Endothelial cell of umbilical vein (primary cell): ENCODE data around the gene PSMA7. TPM values are rescaled to one million over a fixed set of nuclear protein-coding genes. Genes with fewer than 3 reads are reported as not detected.

ENCODE experiments used
- BruUV-seq: library from RNA; stranded (reverse); fragments of 400-500 nt; replicated peaks from 2 replicates; lab custom pipeline; 2021; lab: Mats Ljungman, UMichigan
- CTCF ChIA-PET: fragments of 300-600, 350-600 bp; sonication (Branson Sonifier 250); formaldehyde crosslinking; loops from one replicate; lab custom pipeline; 2021; ENCODE audit warnings: antibody characterized with exemption, inconsistent platforms; lab: Charles Lee
- POLR2A ChIA-PET: fragments of 300-600, 350-600 bp; sonication (Branson Sonifier 250); formaldehyde crosslinking; loops from one replicate; lab custom pipeline; 2021; ENCODE audit warnings: antibody characterized with exemption, inconsistent platforms; lab: Charles Lee
- DNase-seq: peaks from one replicate; pipeline ENCODE4 v3.0.0-alpha.2; 2011; ENCODE audit warnings: low read depth, low spot score
- FAIRE-seq: peaks from 2 replicates; lab custom pipeline; 2011; peaks lifted over from hg19 to GRCh38; lab: Jason Lieb, UNC
- H2AFZ ChIP-seq: 2 replicates; pipeline ENCODE4 v1.6.0; 2012; ENCODE audit warnings: low read depth, low read length, control low read depth, inconsistent platforms
- H3K27ac ChIP-seq: 2 replicates; pipeline ENCODE4 v1.5.1; 2011; ENCODE audit warnings: low read depth, mild to moderate bottlenecking, control low read depth, low read length, moderate library complexity; ENCODE audit not compliant: insufficient read depth
- H3K27me3 ChIP-seq, 2 experiments: 2 replicates each; pipeline versions ENCODE4 v1.6.0 to v1.6.1; 2011; ENCODE audit warnings: low read length in 2 of 2, mixed read lengths in 1 of 2; ENCODE audit not compliant: control insufficient read depth in 2 of 2, insufficient read depth in 2 of 2
- H3K36me3 ChIP-seq, 2 experiments: 2 replicates in 1 of 2; 3 replicates in 1 of 2; pipeline ENCODE4 v1.5.1; 2011; ENCODE audit warnings: low read length in 2 of 2, mild to moderate bottlenecking in 1 of 2, moderate library complexity in 1 of 2; ENCODE audit not compliant: control insufficient read depth in 2 of 2, insufficient read depth in 2 of 2; ENCODE audit errors: extremely low read depth in 1 of 2
- H3K4me1 ChIP-seq: 3 replicates; pipeline ENCODE4 v1.5.1; 2011; ENCODE audit warnings: mild to moderate bottlenecking, low read length; ENCODE audit not compliant: control insufficient read depth, insufficient read depth; ENCODE audit errors: extremely low read depth
- H3K4me2 ChIP-seq: 2 replicates; pipeline ENCODE4 v1.6.1; 2011; ENCODE audit warnings: low read length, control low read depth, mixed read lengths; ENCODE audit not compliant: insufficient read depth
- H3K4me3 ChIP-seq, 3 experiments: fragments of 200-600 bp in 1 of 3; sonication (generic), shearing (Covaris generic) in 1 of 3; replicated peaks in 1 of 3; 2 replicates each; pipeline ENCODE4 v1.5.1; 2011 to 2016; ENCODE audit warnings: control low read depth in 3 of 3, low read length in 3 of 3, mild to moderate bottlenecking in 2 of 3, inconsistent platforms in 1 of 3, low read depth in 1 of 3, moderate library complexity in 1 of 3; ENCODE audit not compliant: insufficient read depth in 1 of 3
- H3K79me2 ChIP-seq: 2 replicates; pipeline ENCODE4 v1.6.0; 2012; ENCODE audit warnings: low read length, inconsistent platforms; ENCODE audit not compliant: control insufficient read depth, insufficient read depth
- H3K9ac ChIP-seq: replicated peaks from 2 replicates; pipeline ENCODE3; 2011; ENCODE audit warnings: low read length, control low read depth; ENCODE audit not compliant: insufficient read depth; ENCODE audit errors: extremely low read depth
- H3K9me1 ChIP-seq: replicated peaks from 3 replicates; pipeline ENCODE4 v1.6.0; 2011; ENCODE audit warnings: mild to moderate bottlenecking, low read length; ENCODE audit not compliant: control insufficient read depth, insufficient read depth; ENCODE audit errors: extremely low read depth
- H3K9me3 ChIP-seq: replicated peaks from 2 replicates; pipeline ENCODE4 v1.5.1; 2012; ENCODE audit warnings: low read length, inconsistent platforms; ENCODE audit not compliant: control insufficient read depth, insufficient read depth
- H4K20me1 ChIP-seq: replicated peaks from 2 replicates; pipeline ENCODE3; 2011; ENCODE audit warnings: mild to moderate bottlenecking, low read length; ENCODE audit not compliant: control insufficient read depth, insufficient read depth; ENCODE audit errors: extremely low read depth
- EZH2 ChIP-seq: IDR thresholded peaks from 2 replicates; pipeline ENCODE4 v1.6.1; 2012; ENCODE audit warnings: borderline replicate concordance, low read depth, mild to moderate bottlenecking, moderate library complexity, low read length, inconsistent platforms; ENCODE audit not compliant: severe bottlenecking
- FOS ChIP-seq: IDR thresholded peaks from 2 replicates; pipeline ENCODE4 v1.6.1; 2011; ENCODE audit warnings: mild to moderate bottlenecking, low read length, moderate library complexity, borderline replicate concordance; ENCODE audit not compliant: insufficient read depth
- GATA2 ChIP-seq: IDR thresholded peaks from 2 replicates; pipeline ENCODE4 v1.7.0; 2011; ENCODE audit warnings: low read depth, mild to moderate bottlenecking, moderate library complexity, mixed read lengths, low read length; ENCODE audit not compliant: insufficient read length, insufficient read depth
- JUN ChIP-seq: IDR thresholded peaks from 2 replicates; pipeline ENCODE4 v1.6.1; 2011; ENCODE audit warnings: borderline replicate concordance, low read depth; ENCODE audit not compliant: insufficient read length, insufficient read depth
- MYC ChIP-seq: IDR thresholded peaks from one replicate; pipeline ENCODE4 v1.6.1; 2011; ENCODE audit warnings: mild to moderate bottlenecking, low read depth, low read length
- POLR2A ChIP-seq: IDR thresholded peaks from 2 replicates; pipeline ENCODE4 v1.6.1; 2012; ENCODE audit warnings: low read depth, mild to moderate bottlenecking, control low read depth, low read length
- POLR2AphosphoS5 ChIP-seq: IDR thresholded peaks from 2 replicates; pipeline ENCODE4 v1.6.1; 2012; ENCODE audit warnings: low read depth, mild to moderate bottlenecking, control low read depth, low read length, moderate library complexity; ENCODE audit not compliant: insufficient read depth
- dilution Hi-C: fragments of 300-500 bp; cut with MboI; formaldehyde crosslinking; loops from one replicate; pipeline ENCODE4 v1.15.0; 2019; ENCODE audit warnings: low sequenced_read_pairs; ENCODE audit not compliant: extremely low pct_ligation_motif_present
- intact Hi-C: fragments of 100-400 bp; cut with micrococcal nuclease; formaldehyde crosslinking; loops from one replicate; pipeline ENCODE4 v1.10.0; 2022
- polyA plus RNA-seq, 4 experiments: library from polyadenylated mRNA; depleted of rRNA in 3 of 4; stranded (reverse) in 3 of 4; unstranded in 1 of 4; fragments of >200 nt; gene quantifications; 2 replicates each; pipeline versions ENCODE4 v1.2.1 to v1.2.3, GENCODE V29; 2011 to 2012; ENCODE audit warnings: missing spikeins in 1 of 4
- total RNA-seq: library from RNA; stranded (reverse); gene quantifications from 2 replicates; pipeline ENCODE4 v1.2.3, GENCODE V29; 2021
- TF ChIP-seq, protein P1 (sequence below), 2 donors: IDR thresholded peaks; 1 replicate in 1 of 2; 2 replicates in 1 of 2; pipeline ENCODE4 v1.5.1; 2011; ENCODE audit warnings: low read length in 2 of 2, mild to moderate bottlenecking in 2 of 2, moderate library complexity in 2 of 2, control low read depth in 1 of 2, inconsistent platforms in 1 of 2, low read depth in 1 of 2; ENCODE audit not compliant: insufficient read depth in 1 of 2; ENCODE audit errors: extremely low read depth in 1 of 2
- TF ChIP-seq, protein P2 (sequence below): IDR thresholded peaks from 2 replicates; pipeline ENCODE4 v1.6.1; 2011; ENCODE audit not compliant: insufficient read depth, insufficient read length

PSMA7 gene
- total and polyA plus RNA-seq, 2 donors (not counting 3 experiments of a cell fraction or from before 2014, with no cell fraction given), result 393 to 826 TPM

DNA sequence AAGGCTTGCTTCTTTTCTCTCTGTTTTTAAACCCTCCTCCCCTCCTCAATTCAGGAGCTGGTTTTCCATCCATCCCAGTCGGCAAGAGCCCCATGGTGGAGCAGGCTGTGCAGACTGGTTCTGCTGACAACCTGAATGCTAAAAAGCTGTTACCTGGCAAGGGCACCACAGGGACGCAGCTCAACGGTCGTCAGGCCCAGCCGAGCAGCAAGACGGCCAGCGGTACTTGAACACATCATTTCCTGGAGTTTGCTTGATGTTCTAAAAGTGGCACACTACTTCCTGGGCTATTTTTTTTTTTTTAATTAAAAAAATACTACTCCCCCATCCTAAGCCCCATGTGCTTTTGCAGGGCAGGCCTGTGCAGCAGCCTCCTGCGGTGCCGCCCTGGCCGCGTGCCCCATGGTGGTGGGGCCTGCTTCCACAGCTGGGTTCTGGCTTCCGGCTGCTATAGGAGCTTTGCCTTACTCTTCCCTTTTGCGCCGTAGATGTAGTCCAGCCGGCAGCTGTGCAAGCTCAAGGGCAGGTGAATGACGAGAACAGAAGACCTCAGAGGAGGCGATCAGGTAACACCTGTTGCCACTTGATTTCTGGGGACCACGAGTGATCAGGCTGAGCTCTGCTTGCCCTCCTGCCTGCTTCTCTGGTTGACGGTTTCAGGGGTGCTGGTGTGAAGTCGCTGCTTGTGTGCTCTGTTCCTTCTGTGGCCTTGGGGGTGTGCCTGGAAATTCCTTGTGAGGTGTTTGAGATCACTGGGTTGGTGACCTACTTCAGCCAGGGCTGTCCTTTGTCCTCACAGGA is 13.3 kb downstream of the PSMA7 start:
- dilution Hi-C loops, result no loop called here
- Histone ChIP-seq H3K9me1 (no peaks in the 10 kb centered on the region), H3K36me3 (peaks cover 12 to 61% of the 10 kb centered on the region in 2 experiments), H3K27me3 (no peaks in the 10 kb centered on the region), H3K9ac (no peak overlapping the region), H3K9me3 (no peaks in the 10 kb centered on the region), H2AFZ (no peak overlapping the region), H3K4me1 (no peaks in the 10 kb centered on the region), H3K4me2 (no peak overlapping the region), H3K4me3 (no peak overlapping the region), H4K20me1 (no peaks in the 10 kb centered on the region), H3K79me2 (no peaks in the 10 kb centered on the region), H3K27ac (no peak overlapping the region)
- intact Hi-C loops, result no loop called here
- TF ChIP-seq, protein P1, sequence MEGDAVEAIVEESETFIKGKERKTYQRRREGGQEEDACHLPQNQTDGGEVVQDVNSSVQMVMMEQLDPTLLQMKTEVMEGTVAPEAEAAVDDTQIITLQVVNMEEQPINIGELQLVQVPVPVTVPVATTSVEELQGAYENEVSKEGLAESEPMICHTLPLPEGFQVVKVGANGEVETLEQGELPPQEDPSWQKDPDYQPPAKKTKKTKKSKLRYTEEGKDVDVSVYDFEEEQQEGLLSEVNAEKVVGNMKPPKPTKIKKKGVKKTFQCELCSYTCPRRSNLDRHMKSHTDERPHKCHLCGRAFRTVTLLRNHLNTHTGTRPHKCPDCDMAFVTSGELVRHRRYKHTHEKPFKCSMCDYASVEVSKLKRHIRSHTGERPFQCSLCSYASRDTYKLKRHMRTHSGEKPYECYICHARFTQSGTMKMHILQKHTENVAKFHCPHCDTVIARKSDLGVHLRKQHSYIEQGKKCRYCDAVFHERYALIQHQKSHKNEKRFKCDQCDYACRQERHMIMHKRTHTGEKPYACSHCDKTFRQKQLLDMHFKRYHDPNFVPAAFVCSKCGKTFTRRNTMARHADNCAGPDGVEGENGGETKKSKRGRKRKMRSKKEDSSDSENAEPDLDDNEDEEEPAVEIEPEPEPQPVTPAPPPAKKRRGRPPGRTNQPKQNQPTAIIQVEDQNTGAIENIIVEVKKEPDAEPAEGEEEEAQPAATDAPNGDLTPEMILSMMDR (IDR thresholded peaks at IDR 0.05; ENCODE audit: extremely low read depth in 1 of 2, insufficient read depth in 1 of 2, low read depth in 1 of 2, low read length in 2 of 2), result no peak
- no peak for TF ChIP-seq FOS
- no peak for TF ChIP-seq POLR2AphosphoS5
- TF ChIP-seq, protein P2, sequence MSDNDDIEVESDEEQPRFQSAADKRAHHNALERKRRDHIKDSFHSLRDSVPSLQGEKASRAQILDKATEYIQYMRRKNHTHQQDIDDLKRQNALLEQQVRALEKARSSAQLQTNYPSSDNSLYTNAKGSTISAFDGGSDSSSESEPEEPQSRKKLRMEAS, result no peak
- no peak for TF ChIP-seq JUN
- no peak for TF ChIP-seq POLR2A
- no peak for TF ChIP-seq EZH2
- no peak for TF ChIP-seq GATA2
- TF ChIP-seq MYC, result no peak
- FAIRE-seq, result no peak
- BruUV-seq, result no TSS peak
- DNase-seq, result no peak
- ChIA-PET POLR2A (no interaction called here), CTCF (interaction anchor here (1.0 to 1.3 kb wide), 2 partner anchors 13 to 119 kb away, joined by 4 read pairs; no protein-coding TSS in a partner anchor)
